Measurements from ENCODE around the gene SRCAP.

SRCAP gene

DNA sequence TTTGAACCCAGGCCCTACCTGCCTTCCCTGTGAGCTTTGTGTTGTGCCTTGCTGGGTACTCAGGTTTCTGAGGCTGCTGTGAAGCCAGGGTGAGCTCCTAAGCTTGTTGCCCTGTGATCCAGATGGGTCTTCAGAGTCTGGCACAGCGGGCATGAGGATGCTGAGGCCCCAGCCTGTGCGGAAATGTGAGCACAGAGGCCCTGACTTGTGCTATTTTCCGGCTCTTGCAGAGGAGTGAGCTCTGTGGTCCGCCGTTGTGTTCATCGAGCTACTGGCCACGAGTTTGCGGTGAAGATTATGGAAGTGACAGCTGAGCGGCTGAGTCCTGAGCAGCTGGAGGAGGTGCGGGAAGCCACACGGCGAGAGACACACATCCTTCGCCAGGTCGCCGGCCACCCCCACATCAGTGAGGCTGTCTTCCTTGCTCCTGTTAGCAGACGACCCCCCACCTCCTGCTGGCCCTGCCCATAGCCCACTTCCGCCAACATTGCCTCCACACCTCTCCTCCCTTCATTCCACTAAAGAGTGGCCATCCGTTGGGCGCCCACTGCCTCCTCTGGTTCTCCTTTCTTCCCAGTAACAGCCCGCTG lies 52.0 kb downstream of the SRCAP start:
- DNase-seq (ENCODE audit: insufficient read length, low spot score) (no peak), FAIRE-seq (no peak)

DNA sequence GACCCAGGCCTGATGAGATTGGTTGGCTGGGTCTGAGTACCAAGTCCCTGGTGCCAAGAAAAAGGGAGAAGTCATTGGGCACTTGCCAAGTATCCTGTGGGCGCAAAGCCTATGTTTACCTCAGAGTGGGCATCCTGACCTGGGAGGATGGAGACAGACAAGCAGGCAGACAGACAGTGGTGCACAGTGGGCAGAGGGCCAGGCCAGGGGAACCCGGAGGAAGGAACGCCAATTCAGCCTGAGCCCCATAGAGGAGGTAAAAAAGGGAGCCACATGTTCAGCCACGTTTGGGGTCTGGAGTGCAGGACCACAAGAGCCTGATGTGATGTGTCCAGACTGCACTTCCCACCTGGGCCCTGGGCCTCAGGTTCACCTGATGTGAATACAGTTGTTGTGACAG lies 54.6 kb downstream of the SRCAP start:
- DNase-seq (ENCODE audit: insufficient read length, low spot score) (no peak), FAIRE-seq (no peak)

DNA sequence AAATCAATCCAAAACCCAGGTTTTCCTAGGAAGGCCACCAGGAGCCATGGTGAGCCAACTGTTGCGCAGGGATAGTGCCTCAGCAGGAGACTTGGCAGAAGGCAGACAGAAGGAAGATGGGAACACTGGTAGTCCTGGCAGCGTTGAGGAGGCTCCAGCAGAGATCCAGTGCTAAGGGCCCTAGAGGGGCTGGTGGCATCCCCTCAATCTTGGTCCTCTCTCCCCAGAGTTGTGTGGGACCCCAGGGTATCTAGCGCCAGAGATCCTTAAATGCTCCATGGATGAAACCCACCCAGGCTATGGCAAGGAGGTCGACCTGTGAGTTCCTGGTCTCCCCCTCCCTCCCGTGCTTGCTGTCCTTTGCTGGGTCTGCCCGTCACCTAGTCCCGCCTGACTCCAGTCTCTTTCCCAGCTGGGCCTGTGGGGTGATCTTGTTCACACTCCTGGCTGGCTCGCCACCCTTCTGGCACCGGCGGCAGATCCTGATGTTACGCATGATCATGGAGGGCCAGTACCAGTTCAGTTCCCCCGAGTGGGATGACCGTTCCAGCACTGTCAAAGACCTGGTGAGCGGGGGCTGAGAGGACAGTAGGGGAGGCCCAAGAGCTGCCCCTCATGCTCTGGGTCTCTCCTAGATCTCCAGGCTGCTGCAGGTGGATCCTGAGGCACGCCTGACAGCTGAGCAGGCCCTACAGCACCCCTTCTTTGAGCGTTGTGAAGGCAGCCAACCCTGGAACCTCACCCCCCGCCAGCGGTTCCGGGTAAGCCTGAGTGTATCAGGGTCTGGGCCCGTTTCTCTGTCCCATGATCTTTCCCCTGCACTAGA lies 57.2 kb downstream of the SRCAP start:
- no peak for FAIRE-seq
- DNase-seq (ENCODE audit: insufficient read length, low spot score), result no peak

- DNase-seq (ENCODE audit: insufficient read length, low spot score) (no peak), FAIRE-seq (no peak)
Observed at GRCh38 chr16:30756781-30757100, 57.8 kb downstream of the SRCAP start.

DNA sequence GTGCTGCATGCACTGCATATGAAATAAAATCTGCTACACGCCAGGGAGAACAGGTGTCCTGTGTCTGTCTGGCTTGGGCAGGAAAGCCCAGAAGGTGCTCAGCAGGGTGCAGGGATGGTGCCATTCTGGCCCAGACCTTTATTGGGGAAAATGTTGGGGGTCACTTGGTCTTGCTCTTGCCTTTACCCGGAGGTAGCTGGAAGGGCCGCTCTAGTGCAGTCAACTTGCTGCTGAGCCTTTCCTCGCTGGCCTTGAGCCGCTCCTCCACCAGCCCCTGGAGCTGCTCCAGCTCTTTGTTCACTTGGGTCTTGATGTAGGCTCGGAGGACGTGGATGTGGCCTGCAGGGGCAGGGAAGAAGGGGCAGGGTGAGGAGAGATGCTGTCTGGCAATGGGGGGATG lies 58.3 kb downstream of the SRCAP start:
- FAIRE-seq, result no peak

GRCh38 chr16:30758988-30759491 lies 60.1 kb downstream of the SRCAP start:
- DNase-seq (ENCODE audit: insufficient read length, low spot score) (no peak), FAIRE-seq (no peak)

More for the DNA sequence above, 58.3 kb downstream of the SRCAP start:
- no peak for DNase-seq (ENCODE audit: insufficient read length, low spot score)

- FAIRE-seq, result no peak
- DNase-seq (ENCODE audit: insufficient read length, low spot score), result no peak
Observed at GRCh38 chr16:30760001-30760559, 61.1 kb downstream of the SRCAP start.

DNA sequence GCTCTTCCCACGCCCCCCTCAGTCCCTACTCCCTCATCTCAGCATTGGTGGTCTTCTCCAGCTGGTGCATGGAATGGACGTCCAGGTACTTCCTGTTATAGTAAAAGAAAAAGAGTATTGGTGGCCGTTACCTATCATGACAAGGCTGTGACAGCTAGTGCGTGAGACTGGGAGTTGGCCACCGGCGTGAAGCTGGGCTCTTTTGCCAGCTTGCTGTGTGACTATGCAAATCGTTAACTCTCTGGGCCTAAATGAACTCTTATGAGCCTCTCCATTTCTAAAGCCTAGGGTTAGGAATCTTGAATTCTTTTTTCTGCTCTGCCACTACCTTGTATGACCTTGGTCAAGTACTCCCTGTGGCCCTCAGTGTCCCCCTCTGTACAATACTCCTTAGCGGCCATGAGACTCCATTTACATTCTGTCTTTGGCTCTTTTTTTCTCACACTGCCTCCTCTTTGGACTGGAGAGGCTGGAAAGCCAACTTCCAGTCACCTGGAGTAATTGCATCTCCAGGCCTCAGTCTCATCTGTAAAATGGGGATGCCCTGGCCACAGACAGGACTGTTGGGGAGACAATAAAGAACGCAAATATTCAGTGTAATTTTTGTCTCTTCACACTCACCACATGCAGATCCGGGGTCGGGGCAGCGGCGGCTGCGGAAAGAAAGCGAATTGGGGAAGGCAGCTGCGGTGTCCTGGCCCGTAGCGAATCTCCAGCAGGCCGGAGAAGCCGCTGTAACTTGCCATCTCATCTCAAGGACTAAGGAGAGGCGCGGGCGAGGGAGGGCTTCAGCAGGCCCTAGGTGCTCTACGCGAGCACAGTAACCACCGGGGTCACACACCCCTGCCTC lies 61.8 kb downstream of the SRCAP start:
- FAIRE-seq (peak; percentile 4), DNase-seq (ENCODE audit: insufficient read length, low spot score) (no peak)

GRCh38 chr16:30761427-30761927 lies 62.5 kb downstream of the SRCAP start:
- FAIRE-seq (no peak), DNase-seq (ENCODE audit: insufficient read length, low spot score) (no peak)

GRCh38 chr16:30761928-30762902 lies 63.2 kb downstream of the SRCAP start, which contains the start of the genes CFAP119 and RNF40:
CFAP119 (minus strand) TSS chr16:30762062; CDS start chr16:30761748, 314 bp downstream.
RNF40 (plus strand) TSS chr16:30762322; CDS start chr16:30762546, 224 bp downstream.
- DNase-seq (ENCODE audit: insufficient read length, low spot score) (peak; percentile 99), FAIRE-seq (peak; percentile 98)

DNA sequence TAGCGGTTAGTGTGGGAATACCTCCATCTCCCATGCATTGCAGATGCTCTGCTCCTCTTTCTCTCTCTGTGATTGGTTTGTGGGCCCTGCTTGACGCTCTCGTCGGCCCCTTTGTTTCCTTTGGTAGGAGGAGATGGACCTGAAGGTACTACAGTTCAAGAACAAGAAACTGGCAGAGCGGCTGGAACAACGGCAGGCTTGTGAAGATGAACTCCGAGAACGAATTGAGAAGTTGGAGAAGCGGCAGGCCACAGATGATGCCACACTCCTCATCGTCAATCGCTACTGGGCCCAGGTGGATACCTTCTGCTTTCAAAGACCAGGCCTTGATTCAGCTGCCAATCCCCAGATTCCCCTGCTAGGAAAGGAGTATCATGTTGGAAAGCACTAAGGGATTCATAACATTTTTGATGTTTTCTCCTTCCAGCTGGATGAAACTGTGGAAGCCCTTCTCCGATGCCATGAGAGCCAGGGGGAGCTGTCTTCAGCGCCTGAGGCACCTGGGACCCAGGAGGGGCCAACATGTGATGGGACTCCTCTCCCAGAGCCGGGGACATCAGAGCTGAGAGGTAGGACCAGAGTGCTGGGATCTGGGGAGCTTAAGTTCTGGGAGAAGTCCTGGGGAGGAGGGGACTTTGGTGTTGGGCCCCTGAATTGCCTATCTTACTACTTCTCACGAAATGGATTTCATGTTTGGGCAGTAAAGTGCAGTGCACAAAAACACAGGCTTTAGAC lies 64.2 kb downstream of the SRCAP start:
- FAIRE-seq (no peak), DNase-seq (ENCODE audit: insufficient read length, low spot score) (no peak)

DNA sequence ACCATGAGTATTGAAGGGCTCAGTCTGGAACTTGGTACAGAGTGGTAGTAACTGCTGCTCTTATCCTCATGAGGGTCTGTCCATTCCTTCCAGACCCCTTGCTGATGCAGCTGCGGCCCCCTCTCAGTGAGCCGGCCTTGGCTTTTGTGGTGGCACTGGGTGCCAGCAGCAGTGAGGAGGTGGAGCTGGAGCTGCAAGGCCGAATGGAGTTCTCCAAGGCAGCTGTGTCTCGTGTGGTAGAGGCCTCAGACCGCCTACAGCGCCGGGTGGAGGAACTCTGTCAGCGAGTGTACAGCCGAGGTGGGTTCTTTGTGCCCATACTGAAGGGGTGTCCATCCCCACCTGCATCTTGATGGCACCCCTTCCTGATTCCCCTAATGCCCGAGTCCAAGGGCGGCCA lies 65.1 kb downstream of the SRCAP start:
- DNase-seq (ENCODE audit: insufficient read length, low spot score) (no peak), FAIRE-seq (no peak)

GRCh38 chr16:30764816-30765465 lies 66.0 kb downstream of the SRCAP start:
- DNase-seq (ENCODE audit: insufficient read length, low spot score) (no peak), FAIRE-seq (no peak)

- no peak for FAIRE-seq
- no peak for DNase-seq (ENCODE audit: insufficient read length, low spot score)
Observed at GRCh38 chr16:30766206-30766932, 67.4 kb downstream of the SRCAP start.

DNA sequence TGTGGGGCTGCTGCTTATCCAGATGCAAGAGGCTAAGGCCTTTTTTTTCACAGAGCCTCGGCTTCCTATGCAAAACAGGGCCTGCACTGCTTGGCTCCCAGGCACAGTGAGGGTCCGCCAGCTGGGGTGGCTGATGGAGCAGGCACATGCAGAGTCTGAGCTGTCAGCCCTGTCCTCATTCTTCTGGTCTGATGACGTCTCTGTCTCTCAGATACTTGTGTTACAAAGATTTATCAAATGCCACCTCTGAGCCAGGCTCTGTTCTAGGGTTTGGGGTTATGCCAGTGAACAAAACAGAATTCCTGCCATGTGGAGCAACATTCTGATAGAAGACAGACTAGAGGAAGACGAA lies 67.9 kb downstream of the SRCAP start:
- no peak for DNase-seq (ENCODE audit: insufficient read length, low spot score)
- no peak for FAIRE-seq

DNA sequence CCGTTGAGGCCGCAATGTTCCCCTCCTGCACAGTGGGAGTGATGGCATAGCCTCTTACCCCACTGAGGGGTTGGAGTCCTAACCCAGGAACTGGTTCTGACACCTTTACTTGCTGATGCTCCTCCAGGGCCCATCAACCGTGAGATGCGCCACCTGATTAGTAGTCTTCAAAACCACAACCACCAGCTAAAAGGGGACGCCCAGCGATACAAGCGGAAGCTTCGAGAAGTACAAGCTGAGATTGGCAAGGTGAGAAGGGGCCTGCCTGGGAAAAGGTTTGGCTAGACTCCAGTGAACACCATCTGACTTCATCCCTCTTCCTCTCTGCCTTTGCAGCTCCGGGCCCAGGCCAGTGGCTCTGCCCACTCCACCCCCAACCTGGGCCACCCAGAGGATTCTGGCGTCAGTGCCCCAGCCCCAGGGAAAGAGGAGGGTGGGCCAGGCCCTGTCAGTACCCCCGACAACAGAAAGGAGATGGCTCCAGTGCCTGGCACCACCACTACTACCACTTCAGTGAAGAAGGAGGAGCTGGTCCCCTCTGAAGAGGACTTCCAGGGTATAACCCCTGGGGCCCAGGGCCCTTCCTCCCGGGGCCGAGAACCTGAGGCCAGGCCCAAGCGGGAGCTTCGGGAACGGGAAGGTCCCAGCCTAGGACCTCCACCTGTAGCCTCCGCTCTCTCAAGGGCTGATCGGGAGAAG lies 68.9 kb downstream of the SRCAP start:
- FAIRE-seq, result no peak
- no peak for DNase-seq (ENCODE audit: insufficient read length, low spot score)

DNA sequence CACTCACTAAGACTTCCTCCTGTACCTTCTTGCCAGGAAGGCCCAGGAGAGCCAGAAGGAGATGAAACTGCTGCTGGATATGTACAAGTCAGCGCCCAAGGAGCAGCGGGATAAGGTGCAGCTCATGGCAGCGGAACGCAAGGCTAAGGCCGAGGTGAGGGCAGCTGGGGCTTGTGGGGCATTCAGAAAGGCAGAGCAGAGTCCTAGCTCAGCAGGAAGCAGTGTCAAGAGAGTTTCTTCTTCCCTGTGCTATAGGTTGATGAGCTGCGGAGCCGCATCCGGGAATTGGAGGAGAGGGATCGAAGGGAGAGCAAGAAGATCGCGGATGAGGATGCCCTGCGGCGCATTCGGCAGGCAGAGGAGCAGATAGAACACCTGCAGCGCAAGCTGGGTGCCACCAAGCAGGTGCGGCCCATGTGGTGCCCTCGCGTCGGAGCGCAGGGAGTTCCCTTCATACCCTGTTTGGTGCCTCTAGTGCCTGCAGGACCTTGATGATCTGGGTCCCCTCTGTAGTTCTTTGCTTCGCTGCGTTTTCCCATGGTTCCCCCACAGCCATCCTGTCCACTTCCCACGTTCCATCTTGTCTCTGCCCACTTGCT lies 69.7 kb downstream of the SRCAP start:
- FAIRE-seq (no peak), DNase-seq (ENCODE audit: insufficient read length, low spot score) (no peak)
